GM18951 (cell line): Measurements from ENCODE around the gene RNF130.
"Not testable (repeated sequence)": the region's sequence is repeated elsewhere in the genome, so short reads cannot be mapped to it uniquely, and the experiment has no call there.

Experiments used
- POLR2A ChIP-seq: IDR thresholded peaks from 4 replicates; pipeline ENCODE4 v1.6.1; 2011; ENCODE audit warnings: mild to moderate bottlenecking; ENCODE audit not compliant: insufficient read length, insufficient read depth; ENCODE audit errors: extremely low read depth
- in situ Hi-C: fragments of 300-500 bp; cut with MboI; formaldehyde crosslinking; loops from one replicate; pipeline ENCODE4 v1.12.0; 2022; ENCODE audit warnings: low sequenced_read_pairs, mixed read lengths, inconsistent platforms; ENCODE audit not compliant: unreplicated experiment

RNF130 gene

GRCh38 chr5:180098526-180098925 is 27.0 kb upstream of the RNF130 start:
- in situ Hi-C loops = no loop called here
- no peak for TF ChIP-seq POLR2A

DNA sequence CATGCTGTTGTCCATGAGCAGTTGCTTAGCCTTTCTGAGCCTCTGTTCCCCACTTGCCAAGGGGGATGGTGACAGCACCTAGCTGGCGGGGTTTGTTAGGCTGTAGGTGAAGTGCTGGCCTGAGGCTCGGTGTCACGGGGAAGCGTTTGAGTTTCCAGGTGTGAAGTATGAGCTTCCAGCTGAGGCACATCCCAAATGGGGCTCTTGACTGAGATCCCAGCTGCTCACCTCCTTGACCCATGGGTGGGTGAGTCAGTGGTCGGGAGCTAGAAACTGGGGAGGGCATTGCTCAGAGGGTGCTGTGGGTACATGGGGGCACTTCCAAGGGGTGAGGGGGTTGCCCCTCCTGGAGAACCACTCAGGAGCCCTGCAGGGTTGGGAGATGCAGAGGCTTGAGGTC is 26.4 kb upstream of the RNF130 start:
- TF ChIP-seq POLR2A = no peak
- in situ Hi-C loops = no loop called here

DNA sequence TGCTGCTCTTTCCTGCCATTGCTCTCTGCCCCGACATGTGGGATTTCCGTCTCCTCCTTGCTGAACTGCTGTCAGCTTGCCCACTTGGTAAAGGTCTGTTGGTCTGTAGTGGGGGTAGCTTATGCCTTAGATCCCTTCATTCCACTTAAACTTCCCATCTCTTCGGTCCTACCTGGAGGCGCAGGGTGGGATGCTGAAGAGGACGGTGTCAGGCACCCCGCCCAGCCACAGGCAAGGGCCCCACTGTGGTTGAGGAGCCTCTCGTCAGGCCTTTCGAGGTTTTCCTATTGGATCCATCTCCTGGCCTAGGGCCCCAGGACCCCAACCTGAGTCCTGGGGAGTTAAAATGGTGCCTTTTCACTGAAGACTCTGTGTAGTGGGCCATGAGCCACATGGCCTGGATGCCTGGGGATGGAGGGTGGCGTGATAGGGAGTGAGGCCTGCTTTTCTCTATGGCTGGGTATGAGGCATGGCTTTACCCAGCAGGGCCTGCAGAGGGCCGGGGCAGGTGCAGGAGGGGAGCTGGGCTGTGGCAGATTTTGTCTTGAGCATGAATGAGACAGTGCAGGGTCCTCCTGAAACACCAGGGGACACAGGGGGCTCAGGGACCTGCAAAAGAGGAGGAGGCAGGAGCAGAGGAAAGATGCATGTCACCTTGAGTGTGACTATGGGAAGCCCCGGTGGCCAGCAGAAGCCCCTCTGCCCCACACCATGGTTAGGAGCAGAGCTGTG is 25.8 kb upstream of the RNF130 start:
- no peak for TF ChIP-seq POLR2A
- in situ Hi-C loops = no loop called here

GRCh38 chr5:180096616-180097015 is 25.1 kb upstream of the RNF130 start:
- in situ Hi-C loops = no loop called here

DNA sequence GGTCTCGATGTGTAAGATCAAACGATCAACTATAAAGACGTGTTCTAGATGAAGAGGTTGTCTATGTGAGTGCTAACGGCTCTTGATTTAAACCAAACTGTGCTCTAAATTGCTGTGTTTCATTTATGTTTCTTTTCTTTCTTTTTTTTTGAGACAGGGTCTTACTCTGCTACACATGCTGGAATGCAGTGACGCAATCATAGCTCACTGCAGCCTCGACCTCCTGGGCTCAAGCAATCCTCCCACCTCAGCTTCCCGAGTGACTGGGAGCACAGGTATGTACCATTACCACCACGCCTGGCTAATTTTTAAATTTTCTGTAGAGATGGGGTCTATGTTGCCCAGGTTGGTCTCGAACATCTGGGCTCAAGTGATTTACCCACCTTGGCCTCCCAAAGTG is 24.0 kb upstream of the RNF130 start:
- TF ChIP-seq POLR2A = no peak
- in situ Hi-C loops = no loop called here

More at GRCh38 chr5:180096616-180097015, 25.1 kb upstream of the RNF130 start:
- TF ChIP-seq POLR2A = no peak

- no peak for TF ChIP-seq POLR2A
Observed at GRCh38 chr5:180093651-180094382, 22.3 kb upstream of the RNF130 start.

GRCh38 chr5:180093241-180093640 is 21.7 kb upstream of the RNF130 start:
- no peak for TF ChIP-seq POLR2A
- in situ Hi-C loops = no loop called here

More at GRCh38 chr5:180093651-180094382, 22.3 kb upstream of the RNF130 start:
- in situ Hi-C loops = no loop called here

DNA sequence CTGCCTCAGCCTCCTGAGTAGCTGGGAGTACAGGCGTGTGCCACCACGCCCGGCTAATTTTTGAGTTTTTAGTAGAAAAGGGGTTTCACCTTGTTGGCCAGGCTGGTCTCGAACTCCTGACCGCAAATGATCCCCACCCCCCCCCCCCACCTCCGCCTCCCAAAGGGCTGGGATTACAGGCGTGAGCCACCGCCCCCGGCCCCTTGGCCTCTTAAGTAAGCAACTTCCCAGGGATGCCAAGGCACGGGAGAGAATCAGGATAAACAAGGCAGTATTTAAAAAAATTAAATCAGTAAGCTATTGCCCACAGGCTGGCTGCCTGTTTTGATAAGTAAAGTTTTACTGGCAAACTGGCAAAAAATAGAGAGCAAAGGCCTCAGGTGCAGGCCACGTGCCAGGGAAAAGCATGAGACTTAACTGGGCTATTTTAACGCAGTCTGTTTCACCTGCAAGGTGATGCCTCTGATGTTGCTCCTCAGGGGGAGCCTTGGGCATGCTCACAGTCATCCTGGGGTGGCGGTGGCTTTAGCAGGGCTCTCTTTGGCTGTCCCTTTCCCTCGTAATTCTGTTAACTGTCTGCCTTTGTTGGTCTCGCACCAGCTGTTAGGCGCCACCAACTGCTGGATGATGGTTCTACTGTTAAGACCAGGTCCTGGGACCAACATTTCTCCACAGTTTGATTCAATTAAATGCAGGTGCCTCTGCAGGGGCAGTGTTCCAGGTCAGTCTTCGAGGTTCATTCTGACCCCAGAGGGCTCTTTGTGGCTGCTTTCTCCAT is 19.4 kb upstream of the RNF130 start:
- in situ Hi-C loops = no loop called here
- no peak for TF ChIP-seq POLR2A

GRCh38 chr5:180090098-180090768 is 18.7 kb upstream of the RNF130 start:
- no peak for TF ChIP-seq POLR2A
- in situ Hi-C loops = no loop called here

- in situ Hi-C loops = not testable (repeated sequence)
Observed at GRCh38 chr5:180089628-180090027, 18.1 kb upstream of the RNF130 start.

DNA sequence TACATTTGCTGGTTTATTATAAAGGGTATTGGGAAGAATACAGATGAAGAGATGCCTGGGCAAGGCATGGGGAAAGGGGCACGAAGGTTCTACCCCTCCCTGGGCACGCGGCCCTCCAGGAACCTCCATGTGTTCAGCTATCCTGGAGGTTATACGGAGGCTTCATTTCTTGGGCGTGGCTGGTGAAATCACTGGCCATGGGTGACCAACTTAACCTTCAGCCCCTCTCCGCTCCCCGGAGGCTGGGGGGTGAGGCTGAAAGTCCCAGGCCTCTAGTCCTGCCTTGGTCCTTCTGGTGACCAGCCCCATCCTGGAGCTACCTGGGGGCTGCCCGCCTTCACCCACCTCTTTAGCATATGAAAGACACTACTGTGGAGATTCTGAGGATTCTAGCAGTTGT is 17.0 kb upstream of the RNF130 start:
- in situ Hi-C loops = no loop called here
- TF ChIP-seq POLR2A = no peak

- in situ Hi-C loops = no loop called here
- no peak for TF ChIP-seq POLR2A
Observed at GRCh38 chr5:180086816-180087399, 15.3 kb upstream of the RNF130 start.

DNA sequence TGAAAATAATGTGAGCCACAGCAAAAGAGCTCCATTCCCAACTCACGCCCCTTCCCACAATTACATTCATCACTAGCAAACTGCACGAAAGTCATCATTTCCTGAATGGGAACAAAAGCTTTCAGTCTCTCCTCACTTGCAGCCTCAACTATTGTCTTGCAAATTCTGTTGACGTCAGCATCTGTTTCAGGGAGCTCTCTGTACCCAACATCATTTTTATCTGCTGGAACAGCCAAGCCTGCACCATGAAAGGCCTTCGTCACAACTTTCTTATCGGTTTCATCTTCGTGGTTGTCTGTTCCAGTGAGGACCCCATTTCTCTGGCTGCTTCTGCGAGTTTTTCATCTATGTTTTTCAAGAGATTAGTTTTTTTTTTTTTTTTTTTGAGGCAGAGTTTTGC is 14.3 kb upstream of the RNF130 start:
- no peak for TF ChIP-seq POLR2A
- in situ Hi-C loops = no loop called here
